Lower lobe of right lung (tissue), 2 donors: ENCODE measurements around the gene ARMH3. TPM values are rescaled to one million over a fixed set of nuclear protein-coding genes. Genes with fewer than 3 reads are reported as not detected.

Experiments
- ATAC-seq, 2 donors: fragments of 200-7000 bp; cut with Tn5 transposase; one replicate each; pipeline ENCODE4 v1.9.1; 2020 to 2022; ENCODE audit warnings: mild to moderate bottlenecking in 2 of 2, moderate library complexity in 2 of 2
- DNase-seq: peaks from one replicate; pipeline ENCODE4 v3.0.0-alpha.2; 2020
- H3K27ac ChIP-seq: fragments of 200-600 bp; one replicate; pipeline ENCODE4 v1.8.0; 2022
- H3K27me3 ChIP-seq: fragments of 200-600 bp; one replicate; pipeline ENCODE4 v1.8.0; 2022; ENCODE audit warnings: low read depth
- H3K36me3 ChIP-seq: fragments of 200-600 bp; one replicate; pipeline ENCODE4 v1.8.0; 2022; ENCODE audit warnings: mild to moderate bottlenecking
- H3K4me1 ChIP-seq: fragments of 200-600 bp; one replicate; pipeline ENCODE4 v1.8.0; 2022
- H3K4me3 ChIP-seq: fragments of 200-600 bp; one replicate; pipeline ENCODE4 v1.8.0; 2022; ENCODE audit warnings: mild to moderate bottlenecking
- H3K9me3 ChIP-seq: fragments of 200-600 bp; one replicate; pipeline ENCODE4 v1.8.0; 2022
- CTCF ChIP-seq: fragments of 200-600 bp; IDR thresholded peaks from one replicate; pipeline ENCODE4 v1.8.0; 2022; ENCODE audit warnings: antibody characterized with exemption, mild to moderate bottlenecking
- intact Hi-C: fragments of 100-400 bp; cut with DNase I; formaldehyde crosslinking; loops from one replicate; pipeline ENCODE4 v1.11.0; 2022
- total RNA-seq: library from RNA; stranded (reverse); fragmentation: NEBNext Ultra II Directional; extraction: Animal tissue kit (Norgen Biotek cat#: 25700); gene quantifications from one replicate; pipeline ENCODE4 v1.2.1, GENCODE V29; 2021
- donor health status: DM: no; HTN: yes; CAD: no; lungs with severe emphysema.

ARMH3 gene
- total RNA-seq, 1 donor from 2014 or later = 38.6 TPM

GRCh38 chr10:101967119-101967518 is 88.9 kb downstream of the ARMH3 start:
- ATAC-seq (no peak), DNase-seq (no peak)
- Histone ChIP-seq H3K27ac (no peak overlapping the region), H3K4me3 (no peak overlapping the region), H3K4me1 (peaks cover 25% of the 10 kb centered on the region), H3K36me3 (peaks cover 49% of the 10 kb centered on the region), H3K27me3 (no peaks in the 10 kb centered on the region), H3K9me3 (no peaks in the 10 kb centered on the region)
- intact Hi-C loops = no loop called here
- TF ChIP-seq CTCF = no peak

- Histone ChIP-seq H3K27me3 (no peaks in the 10 kb centered on the region), H3K27ac (no peak overlapping the region), H3K4me3 (no peak overlapping the region), H3K36me3 (peaks cover 31% of the 10 kb centered on the region), H3K9me3 (no peaks in the 10 kb centered on the region), H3K4me1 (peaks cover 29% of the 10 kb centered on the region)
- ATAC-seq (peak in 1 of 2 donors; percentile 60), DNase-seq (no peak)
- no peak for TF ChIP-seq CTCF
- intact Hi-C loops = no loop called here
Observed at GRCh38 chr10:101965075-101965765, 90.8 kb downstream of the ARMH3 start.

- ATAC-seq (peak; percentile 87 to 91), DNase-seq (no peak)
- Histone ChIP-seq H3K27me3 (no peaks in the 10 kb centered on the region), H3K4me3 (no peak overlapping the region), H3K36me3 (peaks cover 12% of the 10 kb centered on the region), H3K27ac (no peak overlapping the region), H3K9me3 (no peaks in the 10 kb centered on the region), H3K4me1 (peaks cover 17% of the 10 kb centered on the region)
- TF ChIP-seq CTCF = no peak
- intact Hi-C loops = no loop called here
Observed at GRCh38 chr10:101961591-101962498, 94.1 kb downstream of the ARMH3 start.

GRCh38 chr10:101960879-101961395 is 95.0 kb downstream of the ARMH3 start:
- Histone ChIP-seq H3K27me3 (no peaks in the 10 kb centered on the region), H3K4me1 (peaks cover 16% of the 10 kb centered on the region), H3K27ac (no peak overlapping the region), H3K4me3 (no peak overlapping the region), H3K9me3 (no peaks in the 10 kb centered on the region), H3K36me3 (peaks cover 21% of the 10 kb centered on the region)
- no peak for DNase-seq
- intact Hi-C loops = no loop called here
- TF ChIP-seq CTCF = no peak
- ATAC-seq = peak in 1 of 2 donors; percentile 41

- Histone ChIP-seq H3K4me1 (peaks cover 4% of the 10 kb centered on the region), H3K4me3 (no peak overlapping the region), H3K27me3 (no peaks in the 10 kb centered on the region), H3K27ac (no peak overlapping the region), H3K36me3 (peaks cover 36% of the 10 kb centered on the region), H3K9me3 (no peaks in the 10 kb centered on the region)
- no peak for ATAC-seq
- no peak for DNase-seq
- no peak for TF ChIP-seq CTCF
- intact Hi-C loops = no loop called here
Observed at GRCh38 chr10:101959346-101959916, 96.5 kb downstream of the ARMH3 start.
